GM19463 (cell line): ENCODE measurements around the gene MRPS25.
"Not testable (repeated sequence)": the region's sequence is repeated elsewhere in the genome, so short reads cannot be mapped to it uniquely, and the experiment has no call there.

Experiments
- ATAC-seq: cut with Tn5 transposase; IDR thresholded peaks from one replicate; pipeline ENCODE4 v1.9.1; 2021; ENCODE audit warnings: mild to moderate bottlenecking, moderate library complexity; ENCODE audit not compliant: unreplicated experiment

MRPS25 gene

GRCh38 chr3:15044326-15044725 lies 20.8 kb downstream of the MRPS25 start:
- no peak for ATAC-seq

- ATAC-seq: no peak
Measured at GRCh38 chr3:15043408-15044171, 21.5 kb downstream of the MRPS25 start.

- ATAC-seq: no peak
Measured at GRCh38 chr3:15042936-15043335, 22.2 kb downstream of the MRPS25 start.

GRCh38 chr3:15041950-15042349 lies 23.2 kb downstream of the MRPS25 start:
- no peak for ATAC-seq

- ATAC-seq: no peak
Measured at GRCh38 chr3:15040844-15041243, 24.3 kb downstream of the MRPS25 start.

GRCh38 chr3:15038306-15038705 lies 26.8 kb downstream of the MRPS25 start:
- ATAC-seq: no peak

GRCh38 chr3:15033103-15033502 lies 32.0 kb downstream of the MRPS25 start:
- no peak for ATAC-seq

GRCh38 chr3:15032650-15033049 lies 32.5 kb downstream of the MRPS25 start:
- no peak for ATAC-seq

GRCh38 chr3:15029625-15030024 lies 35.5 kb downstream of the MRPS25 start:
- ATAC-seq: no peak

GRCh38 chr3:15023719-15024118 lies 41.4 kb downstream of the MRPS25 start:
- ATAC-seq: no peak

GRCh38 chr3:15023249-15023648 lies 41.9 kb downstream of the MRPS25 start:
- no peak for ATAC-seq

GRCh38 chr3:15017191-15017590 lies 47.9 kb downstream of the MRPS25 start:
- ATAC-seq: no peak

- no peak for ATAC-seq
Measured at GRCh38 chr3:15015456-15015855, 49.7 kb downstream of the MRPS25 start.

GRCh38 chr3:15014606-15015328 lies 50.3 kb downstream of the MRPS25 start:
- ATAC-seq: no peak

- no peak for ATAC-seq
Measured at GRCh38 chr3:15011174-15011573, 53.9 kb downstream of the MRPS25 start.

- no peak for ATAC-seq
Measured at GRCh38 chr3:15010664-15011063, 54.5 kb downstream of the MRPS25 start.

GRCh38 chr3:15009167-15009566 lies 55.9 kb downstream of the MRPS25 start:
- no peak for ATAC-seq

GRCh38 chr3:15007681-15008141 lies 57.4 kb downstream of the MRPS25 start:
- no peak for ATAC-seq

- not testable (repeated sequence) for ATAC-seq
Measured at GRCh38 chr3:14999182-14999581, 65.9 kb downstream of the MRPS25 start.
